Measurements from ENCODE around the gene PPP1R1C. TPM values are rescaled to one million over a fixed set of nuclear protein-coding genes. Genes with fewer than 3 reads are reported as not detected.

PPP1R1C gene
- total RNA-seq, 1 experiment from 2014 or later: 2.8 TPM

- Histone ChIP-seq H3K4me1 (no peaks in the 10 kb centered on the region), H3K4me3 (ENCODE audit: low read depth, low read length) (no peak overlapping the region), H3K36me3 (ENCODE audit: control insufficient read depth, insufficient read depth, low read length) (no peaks in the 10 kb centered on the region), H3K9me3 (no peaks in the 10 kb centered on the region), H3K27me3 (replicated peaks; ENCODE audit: control insufficient read depth, insufficient read depth, low read length) (no peaks in the 10 kb centered on the region)
- Mint-ChIP-seq H3K4me1 (ENCODE audit: low read depth, unreplicated experiment) (no peaks in the 10 kb centered on the region), H3K4me3 (ENCODE audit: unreplicated experiment) (no peak overlapping the region), H3K9me3 (ENCODE audit: unreplicated experiment) (no peaks in the 10 kb centered on the region), H3K36me3 (ENCODE audit: insufficient read depth, unreplicated experiment) (no peaks in the 10 kb centered on the region), H3K27me3 (ENCODE audit: insufficient read depth, unreplicated experiment) (no peaks in the 10 kb centered on the region), H3K27ac (ENCODE audit: unreplicated experiment) (no peak overlapping the region)
- DNase-seq: no peak
- TF ChIP-seq, protein P1, sequence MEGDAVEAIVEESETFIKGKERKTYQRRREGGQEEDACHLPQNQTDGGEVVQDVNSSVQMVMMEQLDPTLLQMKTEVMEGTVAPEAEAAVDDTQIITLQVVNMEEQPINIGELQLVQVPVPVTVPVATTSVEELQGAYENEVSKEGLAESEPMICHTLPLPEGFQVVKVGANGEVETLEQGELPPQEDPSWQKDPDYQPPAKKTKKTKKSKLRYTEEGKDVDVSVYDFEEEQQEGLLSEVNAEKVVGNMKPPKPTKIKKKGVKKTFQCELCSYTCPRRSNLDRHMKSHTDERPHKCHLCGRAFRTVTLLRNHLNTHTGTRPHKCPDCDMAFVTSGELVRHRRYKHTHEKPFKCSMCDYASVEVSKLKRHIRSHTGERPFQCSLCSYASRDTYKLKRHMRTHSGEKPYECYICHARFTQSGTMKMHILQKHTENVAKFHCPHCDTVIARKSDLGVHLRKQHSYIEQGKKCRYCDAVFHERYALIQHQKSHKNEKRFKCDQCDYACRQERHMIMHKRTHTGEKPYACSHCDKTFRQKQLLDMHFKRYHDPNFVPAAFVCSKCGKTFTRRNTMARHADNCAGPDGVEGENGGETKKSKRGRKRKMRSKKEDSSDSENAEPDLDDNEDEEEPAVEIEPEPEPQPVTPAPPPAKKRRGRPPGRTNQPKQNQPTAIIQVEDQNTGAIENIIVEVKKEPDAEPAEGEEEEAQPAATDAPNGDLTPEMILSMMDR (IDR thresholded peaks at IDR 0.05; ENCODE audit: insufficient read depth in 1 of 2, low read depth in 1 of 2, low read length in 1 of 2, severe bottlenecking in 1 of 2, unreplicated experiment in 1 of 2): no peak
- intact Hi-C loops (cut with micrococcal nuclease; ENCODE audit: unreplicated experiment): no loop called here
- BruUV-seq (replicated peaks): no TSS peak
- ChIA-PET CTCF (no interaction called here), POLR2A (no interaction called here)
Measured at GRCh38 chr2:182163878-182164277, 178.2 kb downstream of the PPP1R1C start.

DNA sequence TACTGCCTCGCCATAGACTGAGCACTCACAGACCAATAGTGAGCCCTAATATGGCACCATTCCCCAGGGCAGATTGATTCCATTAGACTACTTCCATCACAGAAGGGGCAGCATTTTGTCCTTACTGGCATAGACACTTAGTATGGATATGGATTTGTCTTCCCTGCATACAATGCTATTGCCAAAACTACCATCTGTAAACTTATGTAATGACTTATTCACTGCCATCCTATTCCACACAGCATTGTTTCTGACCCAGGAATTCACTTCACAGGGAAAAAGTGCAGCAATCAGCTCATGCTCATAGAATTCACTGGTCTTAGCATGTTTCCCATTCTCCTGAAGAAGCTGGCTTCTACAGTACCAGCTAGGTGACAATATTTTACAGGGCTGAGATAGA lies 179.0 kb downstream of the PPP1R1C start:
- Mint-ChIP-seq H3K4me1 (ENCODE audit: low read depth, unreplicated experiment) (no peaks in the 10 kb centered on the region), H3K9me3 (ENCODE audit: unreplicated experiment) (no peaks in the 10 kb centered on the region), H3K27ac (ENCODE audit: unreplicated experiment) (no peak overlapping the region), H3K36me3 (ENCODE audit: insufficient read depth, unreplicated experiment) (no peaks in the 10 kb centered on the region), H3K4me3 (ENCODE audit: unreplicated experiment) (no peak overlapping the region), H3K27me3 (ENCODE audit: insufficient read depth, unreplicated experiment) (no peaks in the 10 kb centered on the region)
- no peaks in the 10 kb centered on the region for H3K27me3 ChIP-seq (replicated peaks; ENCODE audit: control insufficient read depth, insufficient read depth, low read length)
- ChIA-PET POLR2A (no interaction called here), CTCF (no interaction called here)
- TF ChIP-seq, protein P1 (IDR thresholded peaks at IDR 0.05; ENCODE audit: insufficient read depth in 1 of 2, low read depth in 1 of 2, low read length in 1 of 2, severe bottlenecking in 1 of 2, unreplicated experiment in 1 of 2): no peak
- intact Hi-C loops (cut with micrococcal nuclease; ENCODE audit: unreplicated experiment): no loop called here
- no peak for DNase-seq
- no peak overlapping the region for H3K4me3 ChIP-seq (ENCODE audit: low read depth, low read length)
- no peaks in the 10 kb centered on the region for H3K4me1 ChIP-seq
- BruUV-seq (replicated peaks): no TSS peak
- no peaks in the 10 kb centered on the region for H3K9me3 ChIP-seq
- H3K36me3 ChIP-seq (ENCODE audit: control insufficient read depth, insufficient read depth, low read length): no peaks in the 10 kb centered on the region

DNA sequence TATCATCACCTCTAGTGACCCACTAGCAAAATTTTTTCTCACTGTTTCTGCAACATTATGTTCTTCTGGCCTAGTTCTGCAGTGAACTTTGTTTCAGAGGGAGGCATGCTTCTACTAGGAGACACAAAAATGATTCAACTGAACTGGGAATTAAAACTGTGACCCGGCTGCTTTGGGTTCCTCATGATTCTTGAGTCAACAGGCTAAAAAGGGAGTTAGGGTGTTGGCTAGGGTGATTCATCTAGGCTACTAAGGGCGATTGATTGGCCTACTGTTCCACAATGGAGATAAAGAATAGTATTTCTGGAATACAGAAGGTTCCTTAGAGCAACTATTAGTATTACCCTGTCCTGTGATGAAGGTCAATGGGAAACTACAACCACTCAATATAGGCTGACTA lies 179.5 kb downstream of the PPP1R1C start:
- no TSS peak for BruUV-seq (replicated peaks)
- ChIA-PET CTCF (no interaction called here), POLR2A (no interaction called here)
- intact Hi-C loops (cut with micrococcal nuclease; ENCODE audit: unreplicated experiment): no loop called here
- TF ChIP-seq, protein P1 (IDR thresholded peaks at IDR 0.05; ENCODE audit: insufficient read depth in 1 of 2, low read depth in 1 of 2, low read length in 1 of 2, severe bottlenecking in 1 of 2, unreplicated experiment in 1 of 2): no peak
- no peaks in the 10 kb centered on the region for H3K9me3 Mint-ChIP-seq (ENCODE audit: unreplicated experiment)
- no peak overlapping the region for H3K4me3 Mint-ChIP-seq (ENCODE audit: unreplicated experiment)
- Histone ChIP-seq H3K9me3 (no peaks in the 10 kb centered on the region), H3K27me3 (replicated peaks; ENCODE audit: control insufficient read depth, insufficient read depth, low read length) (no peaks in the 10 kb centered on the region), H3K4me3 (ENCODE audit: low read depth, low read length) (no peak overlapping the region), H3K36me3 (ENCODE audit: control insufficient read depth, insufficient read depth, low read length) (no peaks in the 10 kb centered on the region), H3K4me1 (no peaks in the 10 kb centered on the region)
- H3K36me3 Mint-ChIP-seq (ENCODE audit: insufficient read depth, unreplicated experiment): no peaks in the 10 kb centered on the region
- H3K27me3 Mint-ChIP-seq (ENCODE audit: insufficient read depth, unreplicated experiment): no peaks in the 10 kb centered on the region
- H3K27ac Mint-ChIP-seq (ENCODE audit: unreplicated experiment): no peak overlapping the region
- H3K4me1 Mint-ChIP-seq (ENCODE audit: low read depth, unreplicated experiment): no peaks in the 10 kb centered on the region
- DNase-seq: no peak

Measured in Caco-2 (cell line).